KMS-11 (cell line): ENCODE data around the gene PPAT.

Source experiments
- H2AFZ ChIP-seq: fragments of 200-600 bp; sonication (generic); 2 replicates; pipeline ENCODE4 v1.6.1; 2016; ENCODE audit warnings: antibody characterized with exemption, mixed run types, low read depth
- H3K27ac ChIP-seq: fragments of 200-600 bp; sonication (generic); 2 replicates; pipeline ENCODE4 v1.6.1; 2016; ENCODE audit warnings: mild to moderate bottlenecking, mixed run types
- H3K27me3 ChIP-seq: fragments of 200-600 bp; sonication (generic); 2 replicates; pipeline ENCODE4 v1.6.1; 2017; ENCODE audit warnings: mild to moderate bottlenecking, low read depth, mixed run types, moderate library complexity; ENCODE audit not compliant: insufficient read depth
- H3K36me3 ChIP-seq: fragments of 200-600 bp; sonication (generic); 2 replicates; pipeline ENCODE4 v1.6.1; 2017; ENCODE audit warnings: mild to moderate bottlenecking, mixed run types; ENCODE audit not compliant: insufficient read depth
- H3K4me1 ChIP-seq: fragments of 200-600 bp; sonication (generic); 2 replicates; pipeline ENCODE4 v1.6.1; 2016; ENCODE audit warnings: mild to moderate bottlenecking, low read depth, mixed run types; ENCODE audit not compliant: poor library complexity, severe bottlenecking
- H3K4me2 ChIP-seq: fragments of 200-600 bp; sonication (generic); 2 replicates; pipeline ENCODE4 v1.7.0; 2016; ENCODE audit warnings: mild to moderate bottlenecking, mixed run types
- H3K4me3 ChIP-seq: fragments of 200-600 bp; sonication (generic); IDR thresholded peaks from 2 replicates; pipeline ENCODE4 v1.6.1; 2017; ENCODE audit warnings: low read depth, low read length, mixed read lengths; ENCODE audit not compliant: insufficient read depth
- H3K79me2 ChIP-seq: fragments of 200-600 bp; sonication (generic); 2 replicates; pipeline ENCODE4 v1.6.1; 2016; ENCODE audit warnings: low read depth, mixed run types; ENCODE audit not compliant: insufficient read depth
- H3K9ac ChIP-seq: fragments of 200-600 bp; sonication (generic); 2 replicates; pipeline ENCODE4 v1.6.1; 2016; ENCODE audit warnings: mild to moderate bottlenecking, mixed run types
- H4K20me1 ChIP-seq: fragments of 200-600 bp; sonication (generic); 2 replicates; pipeline ENCODE4 v1.6.1; 2016; ENCODE audit warnings: mild to moderate bottlenecking, mixed run types; ENCODE audit not compliant: insufficient read depth
- CTCF ChIP-seq: fragments of 200-600 bp; sonication (generic); conservative IDR thresholded peaks from 2 replicates; pipeline ENCODE4 v1.6.1; 2017; ENCODE audit warnings: low read depth, mild to moderate bottlenecking, antibody characterized with exemption, low read length, moderate library complexity, mixed read lengths

Gene PPAT

GRCh38 chr4:56409511-56410090 lies 25.8 kb downstream of the PPAT start:
- Histone ChIP-seq H3K27ac (no peak overlapping the region), H3K36me3 (peaks cover under 1% of the 10 kb centered on the region; the same call in 1 of the 2 replicates), H4K20me1 (peaks cover 27% of the 10 kb centered on the region), H3K4me1 (peaks cover 40% of the 10 kb centered on the region), H3K27me3 (no peaks in the 10 kb centered on the region), H3K4me2 (no peak overlapping the region), H2AFZ (no peak overlapping the region), H3K79me2 (peaks cover 79% of the 10 kb centered on the region), H3K9ac (no peak overlapping the region), H3K4me3 (no peak overlapping the region)
- no peak for TF ChIP-seq CTCF

GRCh38 chr4:56408978-56409377 lies 26.4 kb downstream of the PPAT start:
- Histone ChIP-seq H3K79me2 (peaks cover 73% of the 10 kb centered on the region), H2AFZ (no peak overlapping the region)

GRCh38 chr4:56406151-56406550 lies 29.3 kb downstream of the PPAT start:
- Histone ChIP-seq H4K20me1 (peaks cover 6% of the 10 kb centered on the region), H3K27ac (no peak overlapping the region), H3K79me2 (peaks cover 44% of the 10 kb centered on the region), H3K4me3 (no peak overlapping the region), H3K36me3 (peaks cover 8% of the 10 kb centered on the region; the same call in 1 of the 2 replicates), H3K4me2 (no peak overlapping the region), H3K4me1 (peaks cover 17% of the 10 kb centered on the region), H2AFZ (no peak overlapping the region), H3K27me3 (no peaks in the 10 kb centered on the region), H3K9ac (no peak overlapping the region)
- TF ChIP-seq CTCF = no peak

More at GRCh38 chr4:56408978-56409377, 26.4 kb downstream of the PPAT start:
- Histone ChIP-seq H3K4me3 (no peak overlapping the region), H3K4me1 (peaks cover 36% of the 10 kb centered on the region), H3K4me2 (no peak overlapping the region), H3K27me3 (no peaks in the 10 kb centered on the region), H3K27ac (no peak overlapping the region), H3K9ac (no peak overlapping the region), H3K36me3 (peaks cover 6% of the 10 kb centered on the region; the same call in 1 of the 2 replicates), H4K20me1 (peaks cover 27% of the 10 kb centered on the region)
- no peak for TF ChIP-seq CTCF

- Histone ChIP-seq H3K27me3 (no peaks in the 10 kb centered on the region), H3K27ac (no peak overlapping the region), H3K4me3 (no peak overlapping the region), H3K9ac (no peak overlapping the region), H2AFZ (no peak overlapping the region), H3K79me2 (peaks cover 33% of the 10 kb centered on the region), H3K4me1 (peaks cover 6% of the 10 kb centered on the region), H4K20me1 (no peaks in the 10 kb centered on the region; the same call in 1 of the 2 replicates), H3K4me2 (no peak overlapping the region), H3K36me3 (peaks cover 14% of the 10 kb centered on the region; the same call in 1 of the 2 replicates)
- no peak for TF ChIP-seq CTCF
Observed at GRCh38 chr4:56405016-56405415, 30.4 kb downstream of the PPAT start.
